ENCODE results near the gene EHMT1.

EHMT1 gene

DNA sequence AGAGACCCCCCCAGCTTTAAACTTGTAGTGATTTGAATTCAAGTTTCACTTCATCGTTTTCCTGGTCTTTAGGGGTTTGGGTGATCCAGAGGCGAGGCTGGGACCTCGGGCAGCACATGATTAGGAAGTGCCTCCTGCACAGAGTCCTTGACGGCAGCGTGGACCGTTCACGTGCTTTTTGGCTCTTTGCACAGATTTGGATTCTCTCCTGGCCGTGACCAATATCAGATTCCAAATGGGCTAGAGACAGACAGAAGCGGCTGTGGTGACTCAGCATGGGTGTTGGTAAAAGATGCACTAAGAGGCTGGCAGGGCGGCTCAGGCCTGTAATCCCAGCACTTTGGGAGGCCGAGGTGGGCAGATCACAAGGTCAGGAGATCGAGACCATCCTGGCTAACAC is 141.6 kb downstream of the EHMT1 start:
- no peak for TF ChIP-seq ZC3H10 (CRISPR knock-in tag; IDR thresholded peaks at IDR 0.05)
- no peak for TF ChIP-seq OSR1 (CRISPR knock-in tag; IDR thresholded peaks at IDR 0.05)
- TF ChIP-seq, protein P1, sequence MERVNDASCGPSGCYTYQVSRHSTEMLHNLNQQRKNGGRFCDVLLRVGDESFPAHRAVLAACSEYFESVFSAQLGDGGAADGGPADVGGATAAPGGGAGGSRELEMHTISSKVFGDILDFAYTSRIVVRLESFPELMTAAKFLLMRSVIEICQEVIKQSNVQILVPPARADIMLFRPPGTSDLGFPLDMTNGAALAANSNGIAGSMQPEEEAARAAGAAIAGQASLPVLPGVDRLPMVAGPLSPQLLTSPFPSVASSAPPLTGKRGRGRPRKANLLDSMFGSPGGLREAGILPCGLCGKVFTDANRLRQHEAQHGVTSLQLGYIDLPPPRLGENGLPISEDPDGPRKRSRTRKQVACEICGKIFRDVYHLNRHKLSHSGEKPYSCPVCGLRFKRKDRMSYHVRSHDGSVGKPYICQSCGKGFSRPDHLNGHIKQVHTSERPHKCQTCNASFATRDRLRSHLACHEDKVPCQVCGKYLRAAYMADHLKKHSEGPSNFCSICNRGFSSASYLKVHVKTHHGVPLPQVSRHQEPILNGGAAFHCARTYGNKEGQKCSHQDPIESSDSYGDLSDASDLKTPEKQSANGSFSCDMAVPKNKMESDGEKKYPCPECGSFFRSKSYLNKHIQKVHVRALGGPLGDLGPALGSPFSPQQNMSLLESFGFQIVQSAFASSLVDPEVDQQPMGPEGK (CRISPR knock-in tag; IDR thresholded peaks at IDR 0.05; ENCODE audit: borderline replicate concordance) = no peak
- TF ChIP-seq, protein P2, sequence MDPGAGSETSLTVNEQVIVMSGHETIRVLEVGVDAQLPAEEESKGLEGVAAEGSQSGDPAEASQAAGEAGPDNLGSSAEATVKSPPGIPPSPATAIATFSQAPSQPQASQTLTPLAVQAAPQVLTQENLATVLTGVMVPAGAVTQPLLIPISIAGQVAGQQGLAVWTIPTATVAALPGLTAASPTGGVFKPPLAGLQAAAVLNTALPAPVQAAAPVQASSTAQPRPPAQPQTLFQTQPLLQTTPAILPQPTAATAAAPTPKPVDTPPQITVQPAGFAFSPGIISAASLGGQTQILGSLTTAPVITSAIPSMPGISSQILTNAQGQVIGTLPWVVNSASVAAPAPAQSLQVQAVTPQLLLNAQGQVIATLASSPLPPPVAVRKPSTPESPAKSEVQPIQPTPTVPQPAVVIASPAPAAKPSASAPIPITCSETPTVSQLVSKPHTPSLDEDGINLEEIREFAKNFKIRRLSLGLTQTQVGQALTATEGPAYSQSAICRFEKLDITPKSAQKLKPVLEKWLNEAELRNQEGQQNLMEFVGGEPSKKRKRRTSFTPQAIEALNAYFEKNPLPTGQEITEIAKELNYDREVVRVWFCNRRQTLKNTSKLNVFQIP (CRISPR knock-in tag; IDR thresholded peaks at IDR 0.05; ENCODE audit: borderline replicate concordance, low read depth) = no peak
- peak; percentile 42 for ATAC-seq

DNA sequence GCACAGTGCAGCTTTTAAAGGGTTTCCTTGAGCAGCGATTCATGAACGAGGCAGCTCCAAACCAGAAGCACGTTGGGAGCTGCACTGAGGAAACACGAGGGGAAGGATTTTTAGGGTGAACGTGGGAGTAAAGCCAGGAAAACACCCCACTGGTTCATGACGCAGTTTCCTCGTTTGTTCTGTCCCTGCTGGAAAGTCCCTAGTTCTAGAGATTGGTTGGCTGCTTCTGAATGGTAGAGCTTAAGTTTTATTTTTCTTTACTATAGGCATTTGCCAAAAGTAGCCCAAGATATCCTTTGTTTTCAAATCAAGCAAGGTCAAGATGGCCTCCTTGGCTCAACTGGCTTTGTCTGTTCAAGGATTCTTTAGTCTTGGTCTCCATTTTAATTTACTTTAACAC is 142.2 kb downstream of the EHMT1 start:
- no peak for ATAC-seq
- TF ChIP-seq, protein P3, sequence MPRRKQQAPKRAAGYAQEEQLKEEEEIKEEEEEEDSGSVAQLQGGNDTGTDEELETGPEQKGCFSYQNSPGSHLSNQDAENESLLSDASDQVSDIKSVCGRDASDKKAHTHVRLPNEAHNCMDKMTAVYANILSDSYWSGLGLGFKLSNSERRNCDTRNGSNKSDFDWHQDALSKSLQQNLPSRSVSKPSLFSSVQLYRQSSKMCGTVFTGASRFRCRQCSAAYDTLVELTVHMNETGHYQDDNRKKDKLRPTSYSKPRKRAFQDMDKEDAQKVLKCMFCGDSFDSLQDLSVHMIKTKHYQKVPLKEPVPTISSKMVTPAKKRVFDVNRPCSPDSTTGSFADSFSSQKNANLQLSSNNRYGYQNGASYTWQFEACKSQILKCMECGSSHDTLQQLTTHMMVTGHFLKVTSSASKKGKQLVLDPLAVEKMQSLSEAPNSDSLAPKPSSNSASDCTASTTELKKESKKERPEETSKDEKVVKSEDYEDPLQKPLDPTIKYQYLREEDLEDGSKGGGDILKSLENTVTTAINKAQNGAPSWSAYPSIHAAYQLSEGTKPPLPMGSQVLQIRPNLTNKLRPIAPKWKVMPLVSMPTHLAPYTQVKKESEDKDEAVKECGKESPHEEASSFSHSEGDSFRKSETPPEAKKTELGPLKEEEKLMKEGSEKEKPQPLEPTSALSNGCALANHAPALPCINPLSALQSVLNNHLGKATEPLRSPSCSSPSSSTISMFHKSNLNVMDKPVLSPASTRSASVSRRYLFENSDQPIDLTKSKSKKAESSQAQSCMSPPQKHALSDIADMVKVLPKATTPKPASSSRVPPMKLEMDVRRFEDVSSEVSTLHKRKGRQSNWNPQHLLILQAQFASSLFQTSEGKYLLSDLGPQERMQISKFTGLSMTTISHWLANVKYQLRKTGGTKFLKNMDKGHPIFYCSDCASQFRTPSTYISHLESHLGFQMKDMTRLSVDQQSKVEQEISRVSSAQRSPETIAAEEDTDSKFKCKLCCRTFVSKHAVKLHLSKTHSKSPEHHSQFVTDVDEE (CRISPR knock-in tag; IDR thresholded peaks at IDR 0.05) = no peak
- TF ChIP-seq ZNF565 (CRISPR knock-in tag; conservative IDR thresholded peaks at IDR 0.05; ENCODE audit: low read depth) (no peak), RARB (CRISPR knock-in tag; IDR thresholded peaks at IDR 0.05) (no peak), ZC3H10 (CRISPR knock-in tag; IDR thresholded peaks at IDR 0.05) (no peak), ZNF8 (CRISPR knock-in tag; IDR thresholded peaks at IDR 0.05) (no peak), GLIS3 (CRISPR knock-in tag; IDR thresholded peaks at IDR 0.05) (no peak), CSDC2 (CRISPR knock-in tag; IDR thresholded peaks at IDR 0.05) (no peak), OSR1 (CRISPR knock-in tag; IDR thresholded peaks at IDR 0.05) (no peak)
- TF ChIP-seq, protein P1 (CRISPR knock-in tag; IDR thresholded peaks at IDR 0.05; ENCODE audit: borderline replicate concordance) = no peak

DNA sequence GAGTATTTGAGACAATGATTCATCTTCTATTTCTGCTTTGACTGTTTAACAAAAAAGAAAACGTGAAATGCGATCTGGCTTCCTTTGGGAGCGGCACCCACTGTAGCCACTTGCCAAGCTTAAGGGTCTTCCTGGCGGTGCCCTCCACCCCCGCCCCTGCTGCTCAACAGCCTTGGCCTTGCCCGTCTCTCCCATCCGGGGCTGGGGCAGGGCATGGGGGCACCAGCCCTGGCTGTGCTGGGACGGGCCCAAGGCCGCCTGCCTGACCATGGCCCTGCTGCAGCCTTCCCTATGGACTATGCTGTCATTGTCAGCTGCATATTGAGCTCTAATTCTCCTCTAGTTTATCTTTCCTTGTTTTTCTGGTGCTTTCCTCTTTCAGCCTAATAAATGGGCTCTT is 143.0 kb downstream of the EHMT1 start:
- ATAC-seq = no peak
- TF ChIP-seq, protein P2 (CRISPR knock-in tag; IDR thresholded peaks at IDR 0.05; ENCODE audit: borderline replicate concordance, low read depth) = no peak
- TF ChIP-seq ARNTL (CRISPR knock-in tag; IDR thresholded peaks at IDR 0.05; ENCODE audit: borderline replicate concordance, low read depth) (no peak), ESRRG (CRISPR knock-in tag; IDR thresholded peaks at IDR 0.05) (no peak), PPARA (CRISPR knock-in tag; IDR thresholded peaks at IDR 0.05; ENCODE audit: borderline replicate concordance) (no peak), SNAI2 (CRISPR knock-in tag; IDR thresholded peaks at IDR 0.05) (no peak), ZNF565 (CRISPR knock-in tag; conservative IDR thresholded peaks at IDR 0.05; ENCODE audit: low read depth) (no peak), CSDC2 (CRISPR knock-in tag; IDR thresholded peaks at IDR 0.05) (no peak), TOX (CRISPR knock-in tag; IDR thresholded peaks at IDR 0.05; ENCODE audit: borderline replicate concordance) (no peak), ZNF70 (CRISPR knock-in tag; IDR thresholded peaks at IDR 0.05) (no peak)

DNA sequence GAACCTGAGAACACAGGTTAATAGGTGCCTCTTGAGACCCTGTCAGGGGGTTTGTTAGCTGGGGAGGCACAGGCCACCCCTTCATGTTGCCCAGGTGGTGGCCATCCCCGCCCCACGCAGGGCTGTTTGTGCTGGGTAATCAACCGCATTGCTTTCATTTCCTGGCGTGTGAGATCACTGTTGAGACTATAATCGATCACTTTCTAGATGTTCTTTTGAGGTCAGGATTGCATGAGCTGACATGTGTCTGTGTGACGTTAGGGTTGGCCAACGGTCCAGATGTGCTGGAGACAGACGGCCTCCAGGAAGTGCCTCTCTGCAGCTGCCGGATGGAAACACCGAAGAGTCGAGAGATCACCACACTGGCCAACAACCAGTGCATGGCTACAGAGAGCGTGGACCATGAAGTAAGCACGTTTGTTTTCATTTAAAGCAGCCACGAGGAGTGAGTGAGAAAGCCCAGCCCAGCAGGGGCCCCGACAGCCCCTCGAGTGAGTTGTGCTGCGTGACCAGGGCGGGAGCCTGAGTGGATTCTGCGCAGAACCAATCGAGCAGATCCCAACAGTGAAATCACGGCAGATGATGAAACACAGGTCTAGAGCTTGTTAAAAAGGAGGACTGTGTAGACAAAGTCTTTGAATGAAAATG is 143.7 kb downstream of the EHMT1 start:
- TF ChIP-seq, protein P4, sequence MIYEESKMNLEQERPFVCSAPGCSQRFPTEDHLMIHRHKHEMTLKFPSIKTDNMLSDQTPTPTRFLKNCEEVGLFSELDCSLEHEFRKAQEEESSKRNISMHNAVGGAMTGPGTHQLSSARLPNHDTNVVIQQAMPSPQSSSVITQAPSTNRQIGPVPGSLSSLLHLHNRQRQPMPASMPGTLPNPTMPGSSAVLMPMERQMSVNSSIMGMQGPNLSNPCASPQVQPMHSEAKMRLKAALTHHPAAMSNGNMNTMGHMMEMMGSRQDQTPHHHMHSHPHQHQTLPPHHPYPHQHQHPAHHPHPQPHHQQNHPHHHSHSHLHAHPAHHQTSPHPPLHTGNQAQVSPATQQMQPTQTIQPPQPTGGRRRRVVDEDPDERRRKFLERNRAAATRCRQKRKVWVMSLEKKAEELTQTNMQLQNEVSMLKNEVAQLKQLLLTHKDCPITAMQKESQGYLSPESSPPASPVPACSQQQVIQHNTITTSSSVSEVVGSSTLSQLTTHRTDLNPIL (CRISPR knock-in tag; IDR thresholded peaks at IDR 0.05; ENCODE audit: low read depth) = no peak
- no peak for TF ChIP-seq ZFP30 (CRISPR knock-in tag; IDR thresholded peaks at IDR 0.05)
- TF ChIP-seq OSR1 (CRISPR knock-in tag; IDR thresholded peaks at IDR 0.05) = no peak
- TF ChIP-seq ZNF8 (CRISPR knock-in tag; IDR thresholded peaks at IDR 0.05) = no peak
- no peak for TF ChIP-seq TCF4 (CRISPR knock-in tag; IDR thresholded peaks at IDR 0.05; ENCODE audit: borderline replicate concordance)
- TF ChIP-seq GLIS3 (CRISPR knock-in tag; IDR thresholded peaks at IDR 0.05) = no peak
- TF ChIP-seq ARNTL (CRISPR knock-in tag; IDR thresholded peaks at IDR 0.05; ENCODE audit: borderline replicate concordance, low read depth) = no peak
- TF ChIP-seq PPARA (CRISPR knock-in tag; IDR thresholded peaks at IDR 0.05; ENCODE audit: borderline replicate concordance) = no peak
- no peak for TF ChIP-seq CSDC2 (CRISPR knock-in tag; IDR thresholded peaks at IDR 0.05)
- TF ChIP-seq SNAI2 (CRISPR knock-in tag; IDR thresholded peaks at IDR 0.05) = no peak
- ATAC-seq = no peak
